HG02885 (cell line): ENCODE results near the gene CRY2.
"Not testable (repeated sequence)": the region's sequence is repeated elsewhere in the genome, so short reads cannot be mapped to it uniquely, and the experiment has no call there.

Source experiments
- ATAC-seq: cut with Tn5 transposase; IDR thresholded peaks from one replicate; pipeline ENCODE4 v1.9.1; 2021; ENCODE audit warnings: mild to moderate bottlenecking; ENCODE audit not compliant: unreplicated experiment, poor library complexity

Gene CRY2

GRCh38 chr11:45811109-45811435 lies 36.2 kb upstream of the CRY2 start:
- ATAC-seq = no peak

GRCh38 chr11:45811571-45812290 lies 35.5 kb upstream of the CRY2 start:
- no peak for ATAC-seq

- no peak for ATAC-seq
Observed at GRCh38 chr11:45812581-45813548, 34.4 kb upstream of the CRY2 start.

GRCh38 chr11:45815747-45816146 lies 31.5 kb upstream of the CRY2 start:
- ATAC-seq = no peak

- ATAC-seq = no peak
Observed at GRCh38 chr11:45816614-45817013, 30.7 kb upstream of the CRY2 start.

- peak; percentile 89 for ATAC-seq
Observed at GRCh38 chr11:45817191-45817590, 30.1 kb upstream of the CRY2 start.

GRCh38 chr11:45818961-45819605 lies 28.2 kb upstream of the CRY2 start:
- no peak for ATAC-seq

GRCh38 chr11:45820211-45820857 lies 26.9 kb upstream of the CRY2 start:
- ATAC-seq = no peak

- not testable (repeated sequence) for ATAC-seq
Observed at GRCh38 chr11:45826492-45826891, 20.8 kb upstream of the CRY2 start.

- no peak for ATAC-seq
Observed at GRCh38 chr11:45827123-45827522, 20.2 kb upstream of the CRY2 start.

- no peak for ATAC-seq
Observed at GRCh38 chr11:45828996-45829395, 18.3 kb upstream of the CRY2 start.

GRCh38 chr11:45830596-45830995 lies 16.7 kb upstream of the CRY2 start:
- ATAC-seq = no peak

GRCh38 chr11:45832811-45833441 lies 14.3 kb upstream of the CRY2 start:
- no peak for ATAC-seq

GRCh38 chr11:45833761-45834160 lies 13.5 kb upstream of the CRY2 start:
- ATAC-seq = no peak

- ATAC-seq = no peak
Observed at GRCh38 chr11:45834298-45834756, 12.9 kb upstream of the CRY2 start.

GRCh38 chr11:45839204-45839603 lies 8.1 kb upstream of the CRY2 start:
- no peak for ATAC-seq

GRCh38 chr11:45840251-45840650 lies 7.0 kb upstream of the CRY2 start:
- ATAC-seq = not testable (repeated sequence)

GRCh38 chr11:45843158-45843924 lies 3.9 kb upstream of the CRY2 start:
- no peak for ATAC-seq
